ENCODE data around the gene CTSD. TPM values are rescaled to one million over a fixed set of nuclear protein-coding genes. Genes with fewer than 3 reads are reported as not detected.
"Not testable (repeated sequence)": the region's sequence is repeated elsewhere in the genome, so short reads cannot be mapped to it uniquely, and the experiment has no call there.

CTSD gene
- polyA plus RNA-seq, 1 experiment, result 77.8 TPM

DNA sequence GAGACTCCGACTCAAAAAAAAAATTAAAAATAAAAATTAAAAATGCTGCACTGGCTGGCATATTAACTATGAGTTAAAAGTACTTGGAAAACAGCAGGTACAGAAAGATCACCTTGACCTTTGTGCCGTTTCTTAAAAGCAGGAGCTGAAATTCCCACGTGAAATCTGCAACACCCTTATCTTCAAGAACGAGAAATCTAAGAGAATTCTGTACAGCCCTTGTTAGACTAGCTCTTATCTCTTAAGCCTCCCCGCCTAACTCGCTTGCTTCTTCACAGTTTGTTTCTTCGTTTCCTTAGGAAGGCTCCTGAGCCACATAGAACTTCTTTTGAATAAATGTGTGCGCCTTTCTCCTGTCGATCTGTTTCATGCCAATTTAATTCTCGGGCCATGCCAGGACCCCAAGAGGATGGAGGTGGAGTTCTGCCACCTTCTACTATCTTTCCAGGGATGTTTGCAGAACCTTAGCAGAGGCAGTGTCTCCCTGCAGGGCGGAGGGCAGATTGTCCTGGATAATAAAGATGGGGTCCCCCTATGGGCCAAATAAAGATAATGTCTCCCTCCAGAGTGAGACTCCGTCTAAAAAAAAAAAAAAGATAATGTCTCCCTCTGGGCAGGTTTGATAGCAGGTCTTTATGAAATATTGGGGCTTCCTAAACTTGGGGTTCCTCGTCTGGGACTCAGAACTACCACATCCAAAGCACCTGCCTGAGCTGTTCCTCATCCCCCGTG, 43.7 kb upstream of the CTSD start:
- Histone ChIP-seq H3K4me3 (ENCODE audit: low read depth, low read length) (no peak overlapping the region), H3K9me3 (ENCODE audit: control insufficient read depth, insufficient read depth, low read length) (peaks cover 5% of the 10 kb centered on the region), H3K27ac (ENCODE audit: low read depth, low read length) (no peak overlapping the region), H3K27me3 (ENCODE audit: control insufficient read depth, insufficient read depth, low read length) (peaks cover 21% of the 10 kb centered on the region)
- ChIA-PET CTCF (interaction anchor here (0.5 to 2.0 kb wide), 4 partner anchors 10 to 113 kb away, joined by 3 to 11 read pairs (median 3); no protein-coding TSS in a partner anchor), POLR2A (interaction anchor here (0.7 kb wide), 1 partner anchor 45 kb away, joined by 6 read pairs; no protein-coding TSS in a partner anchor)
- TF ChIP-seq CTCF (IDR thresholded peaks at IDR 0.05; ENCODE audit: low read depth, low read length), result no peak
- DNase-seq (ENCODE audit: low read depth, low spot score), result no peak

DNA sequence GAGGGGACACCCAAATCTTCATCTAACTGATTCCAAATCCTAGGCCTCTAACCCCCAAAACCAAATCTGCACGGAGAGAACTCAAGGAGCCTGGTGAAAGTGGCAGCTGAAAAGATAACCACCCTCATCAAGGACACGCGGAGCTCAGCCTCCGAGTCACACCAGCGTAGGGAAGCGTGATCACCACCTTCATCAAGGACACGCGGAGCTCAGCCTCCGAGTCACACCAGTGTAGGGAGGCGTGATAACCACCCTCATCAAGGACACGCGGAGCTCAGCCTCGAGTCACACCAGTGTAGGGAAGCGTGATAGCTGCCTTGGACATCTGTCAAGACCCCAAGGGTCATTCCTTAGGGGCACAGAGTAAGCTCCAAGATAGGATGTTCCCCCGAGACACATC, 41.8 kb upstream of the CTSD start:
- ChIA-PET CTCF (interaction anchor here (1.1 to 2.0 kb wide), 3 partner anchors 77 to 153 kb away, joined by 5 to 11 read pairs (median 7); no protein-coding TSS in a partner anchor), POLR2A (no interaction called here)
- no peak for DNase-seq (ENCODE audit: low read depth, low spot score)
- no peak overlapping the region for H3K27ac ChIP-seq (ENCODE audit: low read depth, low read length)
- no peak overlapping the region for H3K4me3 ChIP-seq (ENCODE audit: low read depth, low read length)
- no peaks in the 10 kb centered on the region; the same call in 1 of the 2 replicates for H3K9me3 ChIP-seq (ENCODE audit: control insufficient read depth, insufficient read depth, low read length)
- peaks cover 21% of the 10 kb centered on the region for H3K27me3 ChIP-seq (ENCODE audit: control insufficient read depth, insufficient read depth, low read length)
- no peak for TF ChIP-seq CTCF (IDR thresholded peaks at IDR 0.05; ENCODE audit: low read depth, low read length)

- POLR2A ChIA-PET; CTCF ChIA-PET; DNase-seq (ENCODE audit: low read depth, low spot score); H3K27ac ChIP-seq (ENCODE audit: low read depth, low read length); H3K9me3 ChIP-seq (ENCODE audit: control insufficient read depth, insufficient read depth, low read length); H3K4me3 ChIP-seq (ENCODE audit: low read depth, low read length): not testable (repeated sequence)
- H3K27me3 ChIP-seq (ENCODE audit: control insufficient read depth, insufficient read depth, low read length), result peaks cover 20% of the 10 kb centered on the region
Observed at GRCh38 chr11:1803835-1804519, 40.2 kb upstream of the CTSD start.

DNA sequence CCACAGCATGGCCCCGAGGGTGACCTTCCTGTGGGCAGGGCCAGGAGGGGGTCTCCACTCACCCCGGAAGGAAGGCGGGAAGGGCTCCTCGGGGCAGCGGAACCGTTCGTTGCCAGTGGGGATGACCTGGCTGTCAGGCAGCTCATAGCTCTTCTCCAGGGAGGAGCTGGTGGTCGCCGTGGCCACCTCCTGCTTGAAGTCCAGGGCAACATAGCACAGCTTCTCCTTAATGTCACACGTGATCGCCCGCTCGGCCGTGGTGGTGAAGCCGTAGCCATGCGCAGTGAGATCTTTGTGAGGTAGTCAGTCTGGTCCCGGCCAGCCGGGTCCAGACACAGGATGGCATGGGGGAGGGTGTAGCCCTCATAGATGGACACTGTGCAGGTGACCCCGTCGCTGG, 39.5 kb upstream of the CTSD start:
- ChIA-PET POLR2A (no interaction called here), CTCF (no interaction called here)
- Histone ChIP-seq H3K9me3 (ENCODE audit: control insufficient read depth, insufficient read depth, low read length) (no peaks in the 10 kb centered on the region; the same call in 1 of the 2 replicates), H3K4me3 (ENCODE audit: low read depth, low read length) (no peak overlapping the region), H3K27me3 (ENCODE audit: control insufficient read depth, insufficient read depth, low read length) (peaks cover 20% of the 10 kb centered on the region), H3K27ac (ENCODE audit: low read depth, low read length) (no peak overlapping the region)
- TF ChIP-seq CTCF (IDR thresholded peaks at IDR 0.05; ENCODE audit: low read depth, low read length), result no peak
- no peak for DNase-seq (ENCODE audit: low read depth, low spot score)

DNA sequence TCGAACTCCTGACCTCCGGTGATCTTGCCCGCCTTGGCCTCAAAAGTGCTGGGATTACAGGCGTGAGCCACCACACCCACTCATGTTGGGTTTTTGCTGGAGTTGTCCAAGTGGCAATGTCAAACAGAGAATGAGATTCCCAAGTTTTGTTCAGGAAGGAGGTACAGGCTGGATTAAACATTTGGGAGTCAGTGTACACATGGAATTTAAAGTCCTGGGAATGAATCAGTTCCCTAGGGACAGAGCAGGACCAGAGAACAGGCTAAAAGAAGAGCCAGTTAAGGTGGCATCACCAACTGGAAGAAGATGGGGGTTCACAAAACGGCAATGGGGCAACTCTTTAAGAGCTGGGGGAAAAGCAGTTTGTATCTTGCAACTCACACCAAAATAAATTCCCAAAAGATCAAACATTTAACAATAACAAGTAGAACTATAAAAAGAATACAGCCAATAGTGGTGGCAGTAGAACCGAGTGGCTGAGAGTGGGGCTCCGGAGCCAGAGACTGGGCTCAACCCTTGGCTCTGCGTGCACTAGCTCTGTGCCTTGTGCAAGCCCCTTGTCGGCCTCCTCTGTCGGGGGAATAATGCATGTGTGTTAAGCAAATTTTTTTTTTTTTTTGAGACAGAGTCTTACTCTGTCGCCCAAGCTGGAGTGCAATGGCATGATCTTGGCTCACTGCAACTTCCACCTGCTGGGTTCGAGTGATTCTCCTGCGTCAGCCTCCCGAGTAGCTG, 33.8 kb upstream of the CTSD start:
- Histone ChIP-seq H3K27me3 (ENCODE audit: control insufficient read depth, insufficient read depth, low read length) (peaks cover 18% of the 10 kb centered on the region), H3K9me3 (ENCODE audit: control insufficient read depth, insufficient read depth, low read length) (no peaks in the 10 kb centered on the region), H3K27ac (ENCODE audit: low read depth, low read length) (no peak overlapping the region), H3K4me3 (ENCODE audit: low read depth, low read length) (no peak overlapping the region)
- no peak for TF ChIP-seq CTCF (IDR thresholded peaks at IDR 0.05; ENCODE audit: low read depth, low read length)
- CTCF ChIA-PET, result interaction anchor here (0.6 kb wide), 1 partner anchor 10 kb away, joined by 3 read pairs; no protein-coding TSS in a partner anchor
- DNase-seq (ENCODE audit: low read depth, low spot score), result no peak
- POLR2A ChIA-PET, result no interaction called here

All from AG04450 (cell line).